Ovary (tissue), 3 donors: ENCODE measurements around the gene TNFAIP6.

Experiments
- CTCF ChIP-seq, 3 donors: fragments of 450-650 bp in 2 of 3; fragments of 200-600 bp in 1 of 3; IDR thresholded peaks; one replicate each; pipeline versions ENCODE4 v1.5.1 to v1.8.0; 2016 to 2022; ENCODE audit warnings: antibody characterized with exemption in 3 of 3, mild to moderate bottlenecking in 1 of 3
- POLR2A ChIP-seq: fragments of 450-650 bp; IDR thresholded peaks from one replicate; pipeline ENCODE4 v1.6.1; 2017; ENCODE audit warnings: antibody characterized with exemption, mild to moderate bottlenecking, moderate library complexity
- donor health status: DM: no; HTN: no; CAD: no.

- TF ChIP-seq CTCF (IDR thresholded peaks at IDR 0.05) (no peak), POLR2A (no peak)
These were observed 42.0 kb upstream of the TNFAIP6 start for GRCh38 chr2:151315381-151315903.
